Measurements from ENCODE around the gene RNF14.

GRCh38 chr5:142011572-142012185, 42.8 kb downstream of the RNF14 start:
- TF ChIP-seq TAF1 (IDR thresholded peaks at IDR 0.05; ENCODE audit: low read depth): no peak
- no peak for TF ChIP-seq MAX (IDR thresholded peaks at IDR 0.05)
- no peak for TF ChIP-seq EP300 (IDR thresholded peaks at IDR 0.05; ENCODE audit: borderline replicate concordance)
- TF ChIP-seq RAD21 (IDR thresholded peaks at IDR 0.05; ENCODE audit: low read depth): no peak
